OCI-LY3 (cell line): ENCODE measurements around the gene AACS.

Source experiments
- H2AFZ ChIP-seq: fragments of 200-600, 300-600 bp; shearing (Covaris generic); 2 replicates; pipeline ENCODE4 v1.6.0; 2014; ENCODE audit warnings: antibody characterized with exemption, low read depth, low read length
- H3K27ac ChIP-seq: fragments of 200-600, 300-600 bp; sonication (generic); 2 replicates; pipeline ENCODE4 v1.5.1; 2014; ENCODE audit warnings: mild to moderate bottlenecking, low read length, moderate library complexity, mixed read lengths
- H3K27me3 ChIP-seq: fragments of 200-600, 300-600 bp; sonication (generic); 2 replicates; pipeline ENCODE4 v1.6.1; 2014; ENCODE audit warnings: low read depth, low read length, mixed read lengths
- H3K36me3 ChIP-seq: fragments of 200-600, 300-600 bp; sonication (generic); replicated peaks from 2 replicates; pipeline ENCODE3; 2014; ENCODE audit warnings: low read depth, low read length, mixed read lengths
- H3K4me1 ChIP-seq: fragments of 300-600, 200-600 bp; sonication (generic); 2 replicates; pipeline ENCODE4 v1.6.1; 2014; ENCODE audit warnings: low read length, mixed read lengths
- H3K4me2 ChIP-seq: fragments of 200-600, 300-600 bp; sonication (generic); 2 replicates; pipeline ENCODE4 v1.6.1; 2014; ENCODE audit warnings: low read length, mixed read lengths
- H3K4me3 ChIP-seq: fragments of 300-600, 200-600 bp; sonication (generic); 2 replicates; pipeline ENCODE4 v1.5.1; 2014; ENCODE audit warnings: antibody characterized with exemption, mild to moderate bottlenecking, low read length, moderate library complexity
- H3K79me2 ChIP-seq: fragments of 300-600, 200-600 bp; shearing (Covaris generic); 2 replicates; pipeline ENCODE4 v1.6.1; 2014; ENCODE audit warnings: mild to moderate bottlenecking, low read length, mixed read lengths
- H3K9ac ChIP-seq: fragments of 300-600, 200-600 bp; shearing (Covaris generic); 2 replicates; pipeline ENCODE4 v1.6.0; 2014; ENCODE audit warnings: mild to moderate bottlenecking, low read length, moderate library complexity
- H3K9me3 ChIP-seq: fragments of 200-600, 300-600 bp; shearing (Covaris generic); 2 replicates; pipeline ENCODE4 v1.6.1; 2014; ENCODE audit warnings: low read length, mixed read lengths; ENCODE audit not compliant: insufficient read depth
- H4K20me1 ChIP-seq: fragments of 200-600, 300-600 bp; sonication (generic); 2 replicates; pipeline ENCODE4 v1.6.1; 2016; ENCODE audit warnings: low read length, mixed read lengths; ENCODE audit not compliant: insufficient read depth
- CTCF ChIP-seq: fragments of 200-600, 300-600 bp; sonication (generic); IDR thresholded peaks from 2 replicates; pipeline ENCODE4 v1.5.1; 2014; ENCODE audit warnings: antibody characterized with exemption, low read length, low read depth
- EZH2phosphoT487 ChIP-seq: fragments of 200-600 bp; shearing (Covaris generic); IDR thresholded peaks from 2 replicates; pipeline ENCODE4 v1.6.1; 2018; ENCODE audit warnings: antibody characterized with exemption, mixed run types, low read depth

The AACS gene

GRCh38 chr12:125192690-125193221 lies 127.5 kb downstream of the AACS start:
- no peak for TF ChIP-seq EZH2phosphoT487
- no peak for TF ChIP-seq CTCF
- no peaks in the 10 kb centered on the region for H3K9me3 ChIP-seq
- H3K79me2 ChIP-seq, result no peaks in the 10 kb centered on the region

More at GRCh38 chr12:125192690-125193221, 127.5 kb downstream of the AACS start:
- H3K27ac ChIP-seq, result no peak overlapping the region
- H2AFZ ChIP-seq, result no peak overlapping the region
- no peak overlapping the region for H3K4me3 ChIP-seq
- H3K9ac ChIP-seq, result no peak overlapping the region
- no peaks in the 10 kb centered on the region for H4K20me1 ChIP-seq
- no peak overlapping the region for H3K4me2 ChIP-seq
- no peaks in the 10 kb centered on the region for H3K4me1 ChIP-seq
- H3K36me3 ChIP-seq, result no peaks in the 10 kb centered on the region
- H3K27me3 ChIP-seq, result peaks cover 4% of the 10 kb centered on the region
